ENCODE data around the gene IHH. TPM values are rescaled to one million over a fixed set of nuclear protein-coding genes. Genes with fewer than 3 reads are reported as not detected.

The IHH gene
- total and polyA plus RNA-seq, 2 of the 8 experiments (the other 6 are each of a cell fraction or from before 2014, with no cell fraction given) = 0.03 TPM; not detected in 1

DNA sequence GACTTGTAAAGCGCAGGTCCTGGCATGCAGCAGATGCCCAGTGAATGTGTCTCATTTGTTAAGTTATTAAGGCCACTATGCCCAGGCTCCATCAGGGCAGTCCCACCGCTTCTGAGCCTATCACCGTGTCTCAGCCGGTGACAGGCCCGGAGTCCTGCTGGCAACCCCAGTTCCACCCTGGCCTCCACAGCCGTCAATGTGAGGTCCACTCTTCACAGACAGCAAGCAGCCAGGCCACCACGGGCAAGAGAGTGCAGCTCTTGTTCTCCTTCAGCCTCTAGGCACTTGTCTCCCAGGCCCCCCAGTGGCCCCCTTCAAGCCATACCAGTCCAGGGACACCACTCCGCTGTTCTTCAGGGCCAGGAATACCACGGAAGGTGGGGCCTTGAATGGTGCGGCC is 42.0 kb downstream of the IHH start:
- POLR2A ChIA-PET (ENCODE audit: partially characterized antibody) = interaction anchor here (1.2 kb wide), 1 partner anchor 139 kb away, joined by 4 read pairs; no protein-coding TSS in a partner anchor
- Histone ChIP-seq H3K4me2 (ENCODE audit: insufficient read depth in 1 of 2, low read depth in 2 of 2, low read length in 2 of 2) (no peak overlapping the region), H2BK20ac (ENCODE audit: low read length) (no peak overlapping the region), H3K4me1 (replicated peaks in 1 of 4; ENCODE audit: control insufficient read depth in 3 of 4, insufficient read depth in 4 of 4, low read length in 3 of 4) (no peaks in the 10 kb centered on the region), H4K5ac (ENCODE audit: insufficient read length, low read depth, low read length) (no peak overlapping the region), H2AK5ac (ENCODE audit: low read depth, low read length) (no peak overlapping the region), H3K27ac (ENCODE audit: low read depth, low read length) (no peak overlapping the region), H3K4me3 (ENCODE audit: extremely low read depth in 1 of 4, insufficient read depth in 2 of 4, low read depth in 3 of 4, low read length in 4 of 4) (no peak overlapping the region), H2AFZ (ENCODE audit: low read length) (no peak overlapping the region), H3K14ac (ENCODE audit: insufficient read length) (no peak overlapping the region), H3K56ac (replicated peaks; ENCODE audit: insufficient read length, low read depth, low read length) (no peak overlapping the region), H3K9me3 (ENCODE audit: insufficient read depth in 2 of 2, low read depth in 1 of 2, low read length in 1 of 2) (no peaks in the 10 kb centered on the region), H3K36me3 (ENCODE audit: control insufficient read depth in 2 of 4, insufficient read depth in 4 of 4, low read length in 3 of 4) (no peaks in the 10 kb centered on the region), H4K20me1 (replicated peaks in 1 of 2; ENCODE audit: control insufficient read depth in 1 of 2, insufficient read depth in 2 of 2, low read length in 2 of 2) (peaks cover 0 to 1% of the 10 kb centered on the region in 2 experiments), H3K23me2 (ENCODE audit: low read depth, low read length) (no peaks in the 10 kb centered on the region), H3K79me1 (ENCODE audit: low read depth, low read length) (no peaks in the 10 kb centered on the region), H3K79me2 (ENCODE audit: control insufficient read depth in 1 of 2, insufficient read depth in 2 of 2, low read length in 2 of 2) (no peaks in the 10 kb centered on the region), H3K27me3 (replicated peaks in 1 of 4; ENCODE audit: control insufficient read depth in 3 of 4, extremely low read depth in 1 of 4, insufficient read depth in 3 of 4, low read length in 3 of 4) (peaks cover 0 to 8% (median 4%) of the 10 kb centered on the region in 4 experiments; a peak in 4 of 7 replicates), H2BK5ac (ENCODE audit: low read depth, low read length) (no peak overlapping the region), H2BK120ac (replicated peaks; ENCODE audit: low read depth, low read length) (no peak overlapping the region), H3K9ac (replicated peaks in 1 of 4; ENCODE audit: extremely low read depth in 1 of 4, low read depth in 3 of 4, low read length in 3 of 4) (no peak overlapping the region; a peak in 2 of 7 replicates), H3K4ac (replicated peaks; ENCODE audit: insufficient read length, low read depth, low read length) (no peak overlapping the region), H2BK12ac (ENCODE audit: low read depth, low read length) (no peak overlapping the region), H3K18ac (ENCODE audit: extremely low read depth, low read length) (no peak overlapping the region), H2BK15ac (ENCODE audit: low read length) (no peak overlapping the region), H4K91ac (replicated peaks; ENCODE audit: insufficient read length, low read length) (no peak overlapping the region), H4K8ac (ENCODE audit: extremely low read depth, insufficient read depth, low read length) (no peak overlapping the region), H3K23ac (ENCODE audit: insufficient read length) (no peak overlapping the region)
- no peak for DNase-seq (ENCODE audit: low read depth in 1 of 2, low spot score in 2 of 2)
- no peak for FAIRE-seq
- WGBS, 2 experiments (ENCODE audit: extremely low coverage in 1 of 2, insufficient coverage in 1 of 2, insufficient read length in 1 of 2, insufficient replicate concordance in 2 of 2, low coverage in 1 of 2, low lambda C conversion rate in 2 of 2, missing lambda C conversion rate in 1 of 2) = 95% methylated on average over 8 of the region's 10 CpGs; no CpG with 5 or more reads in 1 of the 2 experiments
- CTCF ChIA-PET (ENCODE audit: partially characterized antibody) = interaction anchor here (0.7 to 6.9 kb wide), 11 partner anchors 8 to 62 kb away, joined by 3 to 53 read pairs (median 7); partner anchors contain the start of gene CFAP65
- TF ChIP-seq RNF2 (IDR thresholded peaks at IDR 0.05; ENCODE audit: borderline replicate concordance, low read depth, low read length, missing control alignments, poor library complexity, severe bottlenecking) = no peak
- no peak for TF ChIP-seq TAF7 (optimal IDR thresholded peaks at IDR 0.05; ENCODE audit: borderline replicate concordance, low read depth, low read length)
- no peak for TF ChIP-seq RAD21 (IDR thresholded peaks at IDR 0.05 in 1 of 2, conservative IDR thresholded peaks at IDR 0.05 in 1 of 2; ENCODE audit: low read depth in 2 of 2, low read length in 2 of 2)
- no peak for TF ChIP-seq CTBP2 (IDR thresholded peaks at IDR 0.05; ENCODE audit: borderline replicate concordance, insufficient read depth, insufficient read length, low read length)
- TF ChIP-seq, protein P1, sequence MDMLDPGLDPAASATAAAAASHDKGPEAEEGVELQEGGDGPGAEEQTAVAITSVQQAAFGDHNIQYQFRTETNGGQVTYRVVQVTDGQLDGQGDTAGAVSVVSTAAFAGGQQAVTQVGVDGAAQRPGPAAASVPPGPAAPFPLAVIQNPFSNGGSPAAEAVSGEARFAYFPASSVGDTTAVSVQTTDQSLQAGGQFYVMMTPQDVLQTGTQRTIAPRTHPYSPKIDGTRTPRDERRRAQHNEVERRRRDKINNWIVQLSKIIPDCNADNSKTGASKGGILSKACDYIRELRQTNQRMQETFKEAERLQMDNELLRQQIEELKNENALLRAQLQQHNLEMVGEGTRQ (IDR thresholded peaks at IDR 0.05; ENCODE audit: low read length) = no peak
- no peak for TF ChIP-seq SAP30 (IDR thresholded peaks at IDR 0.05; ENCODE audit: insufficient read depth, insufficient replicate concordance, low read length)
- TF ChIP-seq JUN (IDR thresholded peaks at IDR 0.05; ENCODE audit: low read depth, low read length) = no peak

All from H1 (cell line).